HepG2 (cell line): ENCODE data around the gene FBRSL1. TPM values are rescaled to one million over a fixed set of nuclear protein-coding genes. Genes with fewer than 3 reads are reported as not detected.

Experiments used
- ATAC-seq: fragments of 200-7000 bp; cut with Tn5 transposase; 3 replicates; pipeline ENCODE4 v1.9.1; 2020; ENCODE audit warnings: mild to moderate bottlenecking, moderate library complexity
- BruUV-seq: library from RNA; stranded (reverse); fragments of 400-500 nt; replicated peaks from 2 replicates; lab custom pipeline; 2021; lab: Mats Ljungman, UMichigan
- CTCF ChIA-PET: fragments of 300-600 bp; formaldehyde crosslinking; extraction: SDS; loops from one replicate; lab custom pipeline; 2021; ENCODE audit warnings: low total read pairs, inconsistent platforms, low intra/inter-chr PET ratio; lab: Yijun Ruan, JAX
- POLR2A ChIA-PET: fragments of 350-600 bp; sonication (Branson Sonifier 250); formaldehyde crosslinking; loops from one replicate; lab custom pipeline; 2020; ENCODE audit warnings: antibody characterized with exemption, inconsistent platforms; lab: Yijun Ruan, JAX
- DNase-seq: peaks from one replicate; pipeline ENCODE4 v3.0.0-alpha.2; 2015; ENCODE audit warnings: low spot score
- FAIRE-seq: peaks from 3 replicates; lab custom pipeline; 2011; peaks lifted over from hg19 to GRCh38; lab: Jason Lieb, UNC
- H2AFZ ChIP-seq: one replicate; pipeline ENCODE4 v1.6.1; 2011; ENCODE audit warnings: low read length, inconsistent platforms
- H3K27ac ChIP-seq: fragments of 300-600 bp; 3 replicates; pipeline ENCODE4 v1.8.0; 2011; ENCODE audit warnings: mixed run types, mild to moderate bottlenecking, mixed read lengths, low read length, inconsistent platforms; ENCODE audit not compliant: insufficient read depth; ENCODE audit errors: extremely low read length
- H3K27me3 ChIP-seq, 2 experiments: fragments of 200-600 bp in 1 of 2; 2 replicates in 1 of 2; 3 replicates in 1 of 2; pipeline versions ENCODE4 v1.6.0 to v1.8.0; 2011; ENCODE audit warnings: low read length in 2 of 2, mild to moderate bottlenecking in 2 of 2, moderate library complexity in 2 of 2, inconsistent platforms in 1 of 2; ENCODE audit not compliant: insufficient read depth in 2 of 2, control insufficient read depth in 1 of 2
- H3K36me3 ChIP-seq, 2 experiments: fragments of 200-600 bp in 1 of 2; replicated peaks in 1 of 2; 2 replicates in 1 of 2; 3 replicates in 1 of 2; pipeline versions ENCODE4 v1.5.1 to v1.8.0; 2011; ENCODE audit warnings: low read length in 2 of 2, inconsistent platforms in 1 of 2; ENCODE audit not compliant: insufficient read depth in 2 of 2, control insufficient read depth in 1 of 2
- H3K4me1 ChIP-seq: 2 replicates; pipeline ENCODE4 v1.5.1; 2012; ENCODE audit warnings: low read length, inconsistent platforms; ENCODE audit not compliant: insufficient read depth
- H3K4me2 ChIP-seq: 2 replicates; pipeline ENCODE4 v1.6.0; 2011; ENCODE audit warnings: low read depth, low read length, inconsistent platforms
- H3K4me3 ChIP-seq, 3 experiments: fragments of 200-600 bp in 1 of 3; sonication (generic), shearing (Covaris generic) in 1 of 3; replicated peaks in 1 of 3; 2 replicates each; pipeline ENCODE4 v1.5.1; 2011 to 2016; ENCODE audit warnings: low read length in 3 of 3, inconsistent platforms in 2 of 3, low read depth in 2 of 3, mild to moderate bottlenecking in 2 of 3, control low read depth in 1 of 3, mixed read lengths in 1 of 3; ENCODE audit not compliant: insufficient read depth in 1 of 3
- H3K79me2 ChIP-seq: one replicate; pipeline ENCODE4 v1.6.1; 2011; ENCODE audit warnings: low read length, inconsistent platforms; ENCODE audit not compliant: insufficient read depth
- H3K9ac ChIP-seq: 2 replicates; pipeline ENCODE4 v1.6.0; 2011; ENCODE audit warnings: mild to moderate bottlenecking, low read depth, low read length, inconsistent platforms; ENCODE audit not compliant: insufficient read depth
- H3K9me3 ChIP-seq: 2 replicates; pipeline ENCODE4 v1.5.1; 2012; ENCODE audit warnings: mild to moderate bottlenecking, low read length
- H4K20me1 ChIP-seq: 2 replicates; pipeline ENCODE4 v1.6.0; 2011; ENCODE audit warnings: inconsistent platforms, mild to moderate bottlenecking, low read length, moderate library complexity; ENCODE audit not compliant: insufficient read depth
- CBX5 ChIP-seq: sonication (generic); formaldehyde crosslinking; IDR thresholded peaks from 2 replicates; pipeline ENCODE4 v1.4.0; 2020; ENCODE audit warnings: missing genetic modification reagents, borderline replicate concordance
- IRF9 ChIP-seq: sonication (generic); formaldehyde crosslinking; IDR thresholded peaks from 2 replicates; pipeline ENCODE4 v1.8.0; 2022; ENCODE audit warnings: missing genetic modification reagents, mild to moderate bottlenecking, borderline replicate concordance
- TRAFD1 ChIP-seq: sonication (generic); formaldehyde crosslinking; IDR thresholded peaks from 2 replicates; pipeline ENCODE4 v1.5.1; 2020; ENCODE audit warnings: missing genetic modification reagents, mild to moderate bottlenecking, borderline replicate concordance
- ZNF275 ChIP-seq: sonication (generic); formaldehyde crosslinking; IDR thresholded peaks from 2 replicates; pipeline ENCODE4 v1.8.0; 2022; ENCODE audit warnings: missing genetic modification reagents, mild to moderate bottlenecking, inconsistent platforms, borderline replicate concordance
- WGBS: methylation state at CpG from one replicate; pipeline ENCODE4 v1.1.6; 2017; ENCODE audit warnings: low lambda C conversion rate; 5-methylcytosine and 5-hydroxymethylcytosine counted together
- in situ Hi-C: cut with HindIII; loops from 2 replicates; pipeline ENCODE4 v1.10.0; 2017; ENCODE audit warnings: low pct_unique_long_range_greater_than_20kb; ENCODE audit not compliant: extremely low pct_ligation_motif_present
- intact Hi-C: fragments of 100-400 bp; cut with micrococcal nuclease; formaldehyde crosslinking; loops from one replicate; pipeline ENCODE4 v1.10.0; 2022; ENCODE audit not compliant: unreplicated experiment
- polyA plus RNA-seq, 8 experiments: library from polyadenylated mRNA; depleted of rRNA in 3 of 8; stranded (reverse) in 7 of 8; unstranded in 1 of 8; fragments of >200 nt; fragmentation: Illumina TruSeq in 4 of 8; extraction: Trizol in 4 of 8; gene quantifications; 2 replicates each; pipeline versions ENCODE4 v1.2.1 to v1.2.3, GENCODE V29; 2011 to 2016; ENCODE audit warnings: low read depth in 4 of 8, missing spikeins in 1 of 8, mixed read lengths in 1 of 8; ENCODE audit not compliant: insufficient read depth in 1 of 8
- total RNA-seq, 5 experiments: library from RNA; depleted of rRNA; stranded (reverse); fragments of >200 nt; fragmentation: Illumina TruSeq; extraction: Trizol; gene quantifications; 2 replicates each; pipeline ENCODE4 v1.2.3, GENCODE V29; 2016; ENCODE audit warnings: low read depth in 1 of 5

The FBRSL1 gene
- total and polyA plus RNA-seq, 2 of the 13 experiments (the other 11 are each of a cell fraction or from before 2014, with no cell fraction given), result 3.6 to 7.9 TPM

- POLR2A ChIA-PET, result no interaction called here
- no peak overlapping the region for H3K9ac ChIP-seq
- CTCF ChIA-PET, result no interaction called here
- no peaks in the 10 kb centered on the region for H3K79me2 ChIP-seq
- ATAC-seq, result no peak
- H3K27me3 ChIP-seq, result no peaks in the 10 kb centered on the region; a peak in 1 of 5 replicates
- no peak overlapping the region for H3K4me3 ChIP-seq
- no peak overlapping the region for H3K4me2 ChIP-seq
- no peak for FAIRE-seq
- 90% methylated on average over 5 of the region's 16 CpGs for WGBS
- in situ Hi-C loops, result no loop called here
- no peak for DNase-seq
- no peaks in the 10 kb centered on the region for H4K20me1 ChIP-seq
- H3K27ac ChIP-seq, result no peak overlapping the region
- H3K36me3 ChIP-seq, result no peaks in the 10 kb centered on the region
- TF ChIP-seq ZNF275, result no peak
- no peak for TF ChIP-seq TRAFD1 (CRISPR knock-in tag)
- no peak for TF ChIP-seq CBX5
- TF ChIP-seq IRF9 (CRISPR knock-in tag), result no peak
- H3K9me3 ChIP-seq, result no peaks in the 10 kb centered on the region
- no peak overlapping the region for H2AFZ ChIP-seq
- BruUV-seq, result no TSS peak
- intact Hi-C loops, result no loop called here
- no peaks in the 10 kb centered on the region for H3K4me1 ChIP-seq
These were observed 61.7 kb downstream of the FBRSL1 start for GRCh38 chr12:132551641-132552031.
